Stimulated activated CD4-positive, alpha-beta T cell treated with anti-CD3 and anti-CD28 coated beads, Interleukin-1b, Interleukin-23, amount 100 ng/mL, for 1 hour (primary cell): Measurements from ENCODE around the gene NPB.
A peak's percentile ranks its signal among the peaks of the same experiment; 100 is the strongest.

ENCODE experiments used
- DNase-seq, 2 donors: peaks; one replicate each; pipeline ENCODE4 v3.0.0-alpha.2; 2020; ENCODE audit warnings: low read depth in 2 of 2

NPB gene

DNA sequence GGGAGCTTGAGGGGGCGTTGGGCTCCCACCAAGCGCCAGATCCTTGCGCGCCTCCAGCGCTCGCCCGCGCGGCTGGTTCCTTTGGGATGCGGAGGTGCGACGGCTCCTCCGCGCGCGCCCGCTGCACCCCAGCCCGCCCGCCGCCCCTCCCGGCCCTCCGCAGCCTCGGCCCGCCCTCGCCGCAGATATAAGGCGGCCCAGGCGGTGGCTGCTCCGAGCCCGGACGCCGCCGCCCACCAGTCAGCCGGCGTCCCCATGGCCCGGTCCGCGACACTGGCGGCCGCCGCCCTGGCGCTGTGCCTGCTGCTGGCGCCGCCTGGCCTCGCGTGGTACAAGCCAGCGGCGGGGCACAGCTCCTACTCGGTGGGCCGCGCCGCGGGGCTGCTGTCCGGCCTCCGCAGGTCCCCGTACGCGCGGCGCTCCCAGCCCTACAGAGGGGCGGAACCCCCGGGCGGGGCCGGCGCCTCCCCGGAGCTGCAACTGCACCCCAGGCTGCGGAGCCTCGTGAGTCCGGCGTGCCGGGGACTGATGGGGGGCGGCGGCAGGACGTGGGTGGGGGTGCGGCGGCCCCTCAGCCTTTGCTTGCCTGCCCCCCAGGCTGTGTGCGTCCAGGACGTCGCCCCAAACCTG, at the start of gene NPB:
Gene NPB, plus strand, starts transcription at position 216 of the 630 bp plus-strand sequence. Its CDS starts 40 bp downstream, at position 256.
- no peak for DNase-seq

- no peak for DNase-seq
These were observed 46.9 kb upstream of the NPB start for GRCh38 chr17:81854974-81855774.

GRCh38 chr17:81858170-81858966, 43.7 kb upstream of the NPB start:
- no peak for DNase-seq

DNA sequence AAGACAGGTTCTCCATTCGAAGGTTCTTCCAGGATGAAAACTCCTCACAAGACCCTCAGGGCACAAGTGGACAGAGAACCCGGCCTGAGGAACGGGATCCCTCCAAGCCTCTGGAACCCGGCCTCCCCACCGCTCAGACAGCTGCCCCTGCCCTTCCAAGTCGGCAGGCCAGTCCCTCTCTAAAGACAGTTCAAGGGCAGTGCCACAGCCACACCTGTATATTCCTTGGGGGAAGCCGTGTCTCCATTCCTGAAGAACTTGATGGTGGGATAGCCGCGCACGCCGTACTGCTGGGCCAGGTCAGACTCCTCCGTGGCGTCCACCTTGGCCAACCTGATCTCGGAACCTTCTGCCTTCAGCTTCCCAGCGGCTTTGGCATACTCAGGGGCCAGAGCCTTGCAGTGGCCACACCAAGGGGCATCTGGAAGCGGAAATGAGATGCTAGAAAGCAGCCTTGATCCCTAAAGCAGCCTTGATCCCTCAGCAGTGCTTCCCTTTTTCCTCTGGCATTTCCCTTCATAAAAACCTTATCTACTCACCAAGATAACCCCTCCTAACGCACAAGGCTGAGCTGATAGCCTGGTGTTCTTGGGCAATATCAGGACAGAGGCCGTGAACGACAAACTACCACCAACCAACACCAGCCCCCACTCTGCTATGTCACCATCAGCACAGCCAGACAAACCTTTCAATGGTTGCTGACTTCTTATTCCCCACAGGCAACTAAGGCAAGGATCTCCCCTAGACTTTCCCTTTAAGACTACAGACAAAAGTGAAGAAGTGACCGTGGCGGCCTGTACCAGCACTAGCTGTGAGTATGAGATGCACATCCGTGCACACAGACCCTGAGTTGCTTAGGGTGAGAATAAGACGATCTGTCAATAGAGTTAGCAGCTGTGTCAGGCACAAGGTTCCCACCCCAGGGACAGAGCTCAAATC, 42.8 kb upstream of the NPB start:
- DNase-seq: no peak

- peak in 1 of 2 donors; percentile 84 for DNase-seq
These were observed 41.9 kb upstream of the NPB start, which contains the start of gene P4HB for GRCh38 chr17:81859906-81860755. TSS of gene P4HB (minus strand) at chr17:81860535. CDS start at chr17:81860471, 64 bp downstream.

DNA sequence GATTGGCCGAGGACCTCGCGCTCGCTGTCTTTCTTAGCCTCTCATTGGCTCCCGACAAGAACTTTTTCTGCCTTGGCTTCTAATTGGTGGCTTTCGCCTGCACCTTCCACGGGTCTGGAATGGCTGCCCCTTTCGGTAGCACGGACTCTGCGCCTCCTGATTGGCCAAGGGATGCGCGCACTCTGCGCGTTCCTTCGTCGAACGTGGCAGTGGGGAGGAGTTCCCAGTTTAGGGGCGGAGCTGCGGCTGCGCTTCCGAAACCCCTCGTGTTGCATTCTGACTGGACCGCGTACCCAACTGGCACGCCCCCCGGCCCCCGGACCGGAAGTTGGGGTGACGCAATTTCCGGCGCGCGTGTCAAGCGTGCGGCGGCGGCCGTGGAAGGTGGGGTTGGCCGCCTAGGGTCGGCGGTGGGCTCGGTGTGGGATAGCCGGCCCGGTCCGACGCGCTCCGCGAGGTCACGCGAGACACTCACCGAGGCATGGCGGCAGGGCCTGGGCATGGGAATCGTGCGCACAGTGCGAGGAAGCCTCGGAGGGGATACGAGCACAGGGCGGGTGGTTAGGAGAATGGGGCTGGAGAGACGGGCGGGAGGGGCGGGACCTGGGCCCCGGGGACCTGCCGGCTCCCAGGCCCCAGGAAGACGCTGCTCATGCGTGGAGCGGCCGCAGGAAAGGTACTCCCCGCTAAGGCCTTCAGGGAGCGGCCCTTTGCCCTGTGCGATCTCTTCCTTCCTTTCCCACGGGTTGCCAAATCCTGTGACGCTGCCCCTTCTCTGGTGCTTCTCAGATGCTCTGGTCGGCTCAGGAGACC, 41.1 kb upstream of the NPB start:
- peak; percentile 98 to 99 for DNase-seq

DNA sequence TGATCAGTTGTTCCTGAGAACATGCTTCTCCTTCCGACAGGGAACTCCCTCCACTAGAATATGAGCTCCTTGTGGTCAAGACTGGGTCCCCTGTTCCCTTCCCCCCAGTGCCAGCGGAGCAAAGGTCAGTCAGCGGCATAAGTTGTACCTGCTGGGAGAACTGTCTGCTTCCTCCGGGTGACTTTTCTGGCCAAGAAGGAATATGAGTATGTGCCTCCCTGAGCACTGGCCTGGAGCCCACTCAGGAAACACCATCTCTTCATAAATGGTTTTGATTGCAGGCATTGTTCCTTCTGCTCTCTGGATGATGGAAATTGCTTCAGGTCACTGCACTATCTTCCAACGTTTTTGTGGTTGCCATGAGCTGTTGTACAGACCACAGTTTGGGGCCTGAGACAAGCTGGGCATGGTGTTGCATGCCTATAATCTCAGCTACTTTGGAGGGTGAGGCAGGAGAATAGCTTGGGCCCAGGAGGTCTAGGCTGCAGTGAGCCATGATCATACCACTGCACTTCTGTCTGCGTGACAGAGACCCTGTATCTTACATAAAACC, 38.8 kb upstream of the NPB start:
- DNase-seq: no peak

DNA sequence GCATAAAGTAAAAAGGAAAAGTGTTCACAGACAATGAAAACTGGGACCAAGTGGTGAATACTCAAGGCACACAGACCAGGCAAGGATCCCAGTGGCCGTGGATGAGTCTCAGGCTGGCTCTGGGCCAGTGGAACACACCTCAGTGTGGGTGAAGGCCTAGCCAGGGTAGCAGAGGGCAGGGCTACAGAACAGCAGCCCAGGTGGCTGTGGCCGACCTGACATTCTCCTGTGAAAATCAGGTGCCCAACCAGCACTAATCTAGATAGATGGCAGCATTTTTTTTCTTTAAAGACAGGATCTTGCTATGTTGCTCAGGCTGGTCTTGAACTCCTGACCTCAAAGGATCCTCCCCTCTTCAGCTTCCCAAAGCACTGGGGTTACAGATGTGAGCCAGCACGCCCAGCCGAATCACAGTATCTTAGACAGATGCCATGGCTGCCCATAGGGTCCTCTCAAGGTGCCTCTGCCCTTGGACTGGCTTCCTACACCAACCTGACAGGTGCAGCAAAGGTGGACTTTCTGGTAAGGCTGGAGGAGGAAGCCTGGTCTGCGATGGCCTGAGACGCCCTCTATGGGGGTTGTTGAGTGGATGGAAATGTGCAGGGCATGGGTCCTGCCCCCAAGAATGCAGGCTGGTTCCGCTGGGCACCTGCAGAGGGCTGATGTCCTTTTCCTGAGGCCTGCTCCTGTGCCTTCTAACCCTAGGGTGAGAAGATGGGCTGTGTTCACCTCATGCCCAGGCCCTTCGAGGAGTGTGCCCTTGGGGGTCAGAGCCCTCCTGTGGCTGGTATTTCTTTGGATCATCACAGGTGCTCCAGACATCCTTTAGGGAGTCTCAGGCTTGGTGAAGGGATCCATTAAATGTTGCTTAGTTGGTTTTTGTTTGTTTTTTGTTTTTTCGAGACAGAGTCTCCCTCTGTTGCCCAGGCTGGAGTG, 37.9 kb upstream of the NPB start:
- DNase-seq: no peak

DNA sequence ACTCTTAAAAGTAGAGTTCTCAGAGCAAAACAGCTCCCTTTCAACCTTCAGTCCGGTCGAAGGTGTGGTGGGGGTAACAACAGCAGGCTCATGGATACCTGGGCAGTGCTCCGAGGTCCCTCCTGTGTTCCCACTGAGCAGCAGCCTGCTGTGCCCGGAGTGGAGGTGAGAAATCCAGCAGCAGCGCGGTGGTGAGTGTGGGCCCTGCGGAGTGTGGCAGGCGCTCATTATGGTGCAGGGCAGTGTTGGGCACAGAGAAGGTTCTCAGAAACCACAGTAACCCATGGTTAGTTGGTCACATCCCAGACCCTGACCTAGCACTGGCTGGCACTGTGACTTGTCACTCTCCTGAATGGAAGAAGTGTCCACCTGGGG, 36.7 kb upstream of the NPB start:
- no peak for DNase-seq

DNA sequence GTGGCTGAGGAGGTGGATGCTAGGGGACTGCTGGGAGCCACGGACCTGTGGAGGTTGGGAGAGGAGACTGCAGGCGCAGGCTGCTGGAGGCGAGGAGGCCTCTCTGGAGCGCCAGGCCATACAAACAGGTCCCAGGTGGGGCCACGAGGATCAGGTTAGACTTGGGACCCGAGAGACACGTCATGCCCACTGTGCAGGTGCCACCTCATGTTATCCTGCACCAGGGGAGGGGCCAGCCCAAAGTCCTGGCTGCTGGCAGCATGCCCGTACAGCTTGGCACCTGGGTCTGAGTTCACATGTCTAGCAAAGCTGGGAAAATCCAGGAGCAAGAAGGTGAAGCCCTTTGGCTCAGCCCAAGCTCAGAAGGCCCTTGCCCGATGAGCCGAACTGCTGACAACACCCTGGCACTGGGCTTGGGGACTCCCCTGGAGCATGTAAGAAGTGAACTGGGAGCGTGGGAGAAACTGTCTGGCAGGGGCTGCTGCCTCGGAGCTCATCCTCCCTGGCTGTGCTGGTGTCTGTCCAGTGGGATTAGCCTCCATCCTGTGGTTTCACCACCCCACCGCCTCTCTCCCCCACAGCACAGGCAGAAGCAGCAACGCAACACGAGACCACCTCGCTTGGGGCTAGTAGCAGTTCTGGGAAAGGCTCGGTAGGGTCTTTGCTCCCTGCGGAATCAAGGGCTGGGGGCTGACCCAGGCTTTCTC, 36.2 kb upstream of the NPB start:
- no peak for DNase-seq

DNA sequence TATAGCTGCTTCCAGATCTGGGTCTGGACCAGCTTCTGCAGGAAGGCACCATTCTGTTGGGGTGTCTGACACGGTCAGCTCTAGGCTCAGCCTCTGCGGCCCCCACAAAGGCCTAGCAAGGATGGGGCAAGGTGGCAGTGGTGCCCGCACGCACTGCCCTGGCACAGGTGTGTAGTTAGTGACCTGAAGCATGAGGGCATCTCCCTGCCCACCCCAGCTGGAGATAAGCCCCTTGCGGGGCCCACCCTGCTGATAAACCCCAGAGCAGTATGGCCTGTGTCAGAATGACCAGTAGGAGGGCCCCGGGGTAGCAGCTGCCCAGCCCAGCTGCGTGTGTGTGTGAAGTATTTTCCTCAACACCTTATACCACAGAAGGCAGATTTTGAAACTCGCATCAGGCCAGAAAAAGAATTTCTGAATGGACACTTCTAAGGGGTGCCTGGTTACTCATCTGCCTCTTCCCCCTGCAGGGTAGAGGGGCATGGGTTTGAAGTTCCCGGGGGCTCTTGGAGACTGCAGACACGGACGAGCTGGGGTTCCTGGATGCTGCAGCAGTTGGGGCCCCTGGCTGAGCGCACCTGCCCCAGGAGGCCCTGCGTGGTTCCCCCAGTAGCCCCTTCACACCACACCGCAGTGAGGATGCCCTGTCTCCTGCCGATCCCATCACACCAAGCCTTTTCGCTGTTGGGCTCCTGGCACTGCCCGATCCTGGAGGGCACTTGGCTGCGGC, 35.4 kb upstream of the NPB start:
- no peak for DNase-seq

DNA sequence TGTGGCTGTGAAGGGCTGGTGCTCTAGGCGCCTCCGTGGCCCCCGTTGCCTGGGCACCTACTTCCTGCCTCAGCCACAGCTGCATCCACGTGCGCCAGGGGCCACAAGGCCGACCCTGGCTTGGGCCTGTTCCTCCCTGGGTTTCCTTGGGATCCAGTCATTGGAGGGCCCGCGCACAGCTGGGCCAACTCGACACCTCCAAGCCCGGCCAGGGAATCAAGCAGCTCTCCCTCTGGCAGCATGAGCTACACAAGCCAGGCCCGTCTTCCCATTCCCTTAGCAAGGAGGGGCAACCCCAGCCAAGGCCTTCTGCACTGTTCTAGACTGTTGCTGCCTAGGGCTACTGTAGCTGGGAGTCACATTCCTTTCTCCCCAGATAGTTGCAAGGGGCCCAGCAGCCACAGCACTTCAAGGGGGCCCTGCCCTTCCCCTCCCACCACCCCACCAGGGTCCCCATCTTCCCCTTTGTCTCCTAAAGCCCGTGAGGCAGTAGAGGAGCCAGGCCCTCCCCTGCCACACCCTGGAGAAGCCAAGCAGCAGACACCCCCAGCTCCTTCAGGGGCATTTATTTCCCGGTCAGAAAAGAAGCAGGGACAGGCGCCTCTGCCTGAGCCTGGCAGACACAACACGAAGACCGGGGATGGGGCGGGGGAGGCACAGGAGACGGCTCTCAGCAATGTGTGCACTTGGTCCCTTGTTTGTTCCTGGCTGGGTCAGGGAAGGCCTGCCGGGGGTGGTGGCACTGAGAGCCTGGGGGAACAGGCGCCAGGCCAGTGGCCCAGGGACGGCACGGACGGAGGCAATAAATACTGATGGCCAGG, 34.7 kb upstream of the NPB start:
- no peak for DNase-seq

GRCh38 chr17:81867991-81868673, 33.9 kb upstream of the NPB start:
- no peak for DNase-seq

- no peak for DNase-seq
These were observed 33.3 kb upstream of the NPB start for GRCh38 chr17:81868674-81869220.
